ENCODE measurements around the gene WNT8B.

- no peak for TF ChIP-seq CTCF (IDR thresholded peaks at IDR 0.05; ENCODE audit: low read depth, low read length)
- no peak for TF ChIP-seq POLR2A (IDR thresholded peaks at IDR 0.05; ENCODE audit: extremely low read depth, insufficient read length)
Measured at GRCh38 chr10:100524206-100524605, 61.4 kb downstream of the WNT8B start.
